Measurements from ENCODE around the gene SLC25A1.
"Not testable (repeated sequence)": the region's sequence is repeated elsewhere in the genome, so short reads cannot be mapped to it uniquely, and the experiment has no call there.

The SLC25A1 gene

DNA sequence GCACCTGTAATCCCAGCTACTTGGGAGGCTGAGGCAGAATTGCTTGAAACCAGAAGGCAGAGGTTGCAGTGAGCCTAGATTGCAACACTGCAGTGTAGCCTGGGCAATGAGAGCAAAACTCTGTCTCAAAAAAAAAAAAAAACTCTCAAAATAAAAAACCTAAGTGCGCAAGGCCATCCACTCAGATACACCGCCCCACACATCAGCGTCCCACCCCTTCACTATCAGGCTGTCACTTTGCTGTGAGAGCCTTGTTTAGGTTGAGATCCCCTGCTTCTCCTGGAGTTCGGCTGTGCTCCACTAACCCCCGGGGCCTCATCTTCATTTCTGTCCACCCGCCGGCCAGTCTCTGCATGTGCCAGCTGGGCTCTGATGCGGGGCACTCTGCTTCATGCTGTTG is 12.1 kb downstream of the SLC25A1 start:
- no peak for DNase-seq (ENCODE audit: low read depth)

DNA sequence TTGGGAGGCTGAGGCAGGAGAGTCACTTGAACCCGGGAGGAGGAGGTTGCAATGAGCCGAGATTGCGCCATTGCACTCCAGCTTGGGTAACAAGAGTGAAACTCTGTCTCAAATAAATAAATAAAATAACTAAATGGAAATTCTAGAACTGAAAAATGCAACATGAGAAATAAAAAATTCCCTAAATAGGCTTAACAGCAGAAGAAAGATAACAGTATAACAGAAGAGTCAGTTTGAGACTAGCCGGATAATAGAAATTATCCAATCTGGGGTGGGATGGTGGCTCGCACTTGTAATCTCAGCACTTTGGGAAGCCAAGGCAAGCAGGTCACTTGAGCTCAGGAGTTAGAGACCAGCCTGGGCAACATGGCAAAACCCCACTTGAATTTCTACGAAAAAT is 14.1 kb downstream of the SLC25A1 start:
- DNase-seq (ENCODE audit: low read depth): no peak

DNA sequence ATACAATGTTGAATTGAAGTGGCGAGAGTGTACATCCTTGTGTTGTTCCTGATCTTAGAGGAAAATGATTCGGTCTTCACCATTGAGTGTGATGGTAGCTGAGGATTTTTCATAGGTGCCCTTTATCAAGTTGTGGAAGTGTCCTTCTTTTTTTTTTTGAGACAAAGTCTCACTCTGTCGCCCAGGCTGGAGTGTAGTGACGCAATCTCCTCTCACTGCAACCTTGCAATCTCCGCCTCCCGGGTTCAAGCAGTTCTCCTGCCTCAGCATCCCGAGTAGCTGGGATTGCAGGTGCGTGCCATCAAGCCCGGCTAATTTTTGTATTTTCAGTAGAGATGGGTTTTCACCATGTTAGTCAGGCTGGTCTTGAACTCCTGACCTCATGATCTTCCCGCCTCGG is 19.9 kb downstream of the SLC25A1 start:
- not testable (repeated sequence) for DNase-seq (ENCODE audit: low read depth)

DNA sequence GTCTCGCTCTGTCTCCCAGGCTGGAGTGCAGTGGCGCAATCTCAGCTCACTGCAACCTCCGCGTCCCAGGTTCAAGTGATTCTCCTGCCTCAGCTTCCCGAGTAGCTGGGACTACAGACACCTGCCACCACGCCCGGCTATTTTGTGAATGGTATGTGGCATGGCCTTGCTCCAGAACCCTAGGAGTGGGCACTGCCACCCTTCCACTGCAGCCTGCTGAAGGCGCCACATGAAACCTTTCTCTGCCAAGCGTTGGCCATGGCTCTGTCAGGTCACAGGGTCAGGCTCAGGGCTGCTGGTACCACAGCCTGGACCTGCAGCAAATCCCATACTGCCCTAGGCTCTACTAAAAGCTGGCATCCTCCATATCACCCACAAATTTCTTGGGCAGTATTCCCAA is 22.4 kb downstream of the SLC25A1 start:
- DNase-seq (ENCODE audit: low read depth): not testable (repeated sequence)

DNA sequence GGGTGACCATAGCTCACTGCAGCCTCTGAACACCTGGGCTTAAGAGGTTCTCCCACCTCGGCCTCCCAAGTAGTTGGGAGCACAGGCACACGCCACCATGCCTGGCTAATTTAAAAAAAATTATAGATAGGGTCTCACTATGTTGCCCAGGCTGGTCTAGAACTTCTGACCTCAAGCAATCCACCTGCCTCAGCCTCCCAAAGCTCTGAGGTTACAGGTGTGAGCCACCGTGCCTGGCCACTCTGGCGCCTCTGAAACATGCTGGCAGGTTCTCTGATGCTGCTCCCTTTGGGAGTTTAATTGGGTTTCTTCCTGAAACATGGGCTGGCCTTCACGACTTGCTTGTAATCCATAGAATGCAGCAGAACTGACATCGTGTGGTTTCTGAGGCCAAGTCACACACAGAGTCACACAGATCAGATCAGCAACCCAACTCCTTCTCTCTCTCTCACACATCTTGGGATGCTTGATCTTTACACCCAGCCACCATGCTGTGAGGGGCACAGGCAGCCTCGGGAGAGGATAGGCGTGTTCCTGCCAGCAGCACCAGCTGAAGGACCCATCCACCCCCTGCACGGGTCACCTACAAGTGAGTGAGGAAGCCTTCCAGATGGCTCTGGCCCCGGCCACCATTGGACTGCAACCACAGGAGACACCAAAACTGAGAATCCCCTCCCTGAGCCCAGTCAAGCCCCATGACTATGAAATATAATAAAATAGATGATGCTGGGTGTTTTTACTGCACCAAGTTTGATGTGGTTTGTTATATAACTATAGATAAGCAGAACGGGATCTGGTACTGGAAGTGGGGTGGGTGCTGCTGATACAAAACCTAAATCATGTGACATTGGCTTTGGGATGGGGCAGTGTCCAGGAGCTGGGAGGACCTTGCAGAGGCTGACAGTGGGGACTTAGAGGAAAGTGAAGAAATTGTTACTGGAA is 25.3 kb downstream of the SLC25A1 start:
- no peak for DNase-seq (ENCODE audit: low read depth)

DNA sequence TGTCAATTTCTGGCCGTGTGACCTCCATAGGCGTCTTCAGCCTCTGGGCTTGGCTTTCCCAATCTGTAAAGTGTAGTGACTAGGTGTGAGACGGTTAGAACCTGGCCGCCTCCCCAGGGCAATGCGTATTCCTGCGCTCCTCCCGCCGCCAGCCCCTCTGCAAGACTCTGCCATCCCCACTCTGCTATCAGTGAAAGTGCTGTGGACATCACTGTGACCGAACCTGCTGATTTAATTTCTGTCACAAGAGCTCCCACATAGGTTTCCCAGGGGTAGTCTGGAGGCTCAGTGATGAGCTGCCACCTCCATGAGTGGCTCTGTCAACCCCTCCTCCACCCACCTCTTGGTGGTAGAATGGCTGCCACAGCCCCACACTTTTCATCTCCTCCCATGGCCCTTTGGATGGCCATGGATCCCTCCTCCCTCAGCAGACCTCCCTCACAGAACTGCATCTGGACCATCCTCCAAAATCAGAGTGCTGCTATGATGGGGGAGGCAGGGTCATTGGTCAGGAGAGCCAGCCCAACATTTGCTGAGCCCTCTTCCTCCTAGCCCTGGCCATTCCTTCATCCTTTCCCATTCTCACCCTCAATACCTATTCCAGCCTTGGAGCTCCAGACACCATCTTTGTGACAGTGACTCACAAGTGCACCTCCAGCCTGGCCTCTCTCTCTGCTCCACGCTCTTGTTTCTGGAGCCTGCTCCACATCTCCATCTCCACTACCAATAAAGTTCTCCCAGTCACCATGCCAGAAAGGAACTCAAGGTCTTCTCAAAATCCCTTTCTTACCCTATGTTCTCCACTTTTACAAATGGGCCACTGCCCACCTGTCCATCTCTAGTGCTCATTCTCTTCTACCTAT is 27.0 kb downstream of the SLC25A1 start:
- no peak for DNase-seq (ENCODE audit: low read depth)

DNA sequence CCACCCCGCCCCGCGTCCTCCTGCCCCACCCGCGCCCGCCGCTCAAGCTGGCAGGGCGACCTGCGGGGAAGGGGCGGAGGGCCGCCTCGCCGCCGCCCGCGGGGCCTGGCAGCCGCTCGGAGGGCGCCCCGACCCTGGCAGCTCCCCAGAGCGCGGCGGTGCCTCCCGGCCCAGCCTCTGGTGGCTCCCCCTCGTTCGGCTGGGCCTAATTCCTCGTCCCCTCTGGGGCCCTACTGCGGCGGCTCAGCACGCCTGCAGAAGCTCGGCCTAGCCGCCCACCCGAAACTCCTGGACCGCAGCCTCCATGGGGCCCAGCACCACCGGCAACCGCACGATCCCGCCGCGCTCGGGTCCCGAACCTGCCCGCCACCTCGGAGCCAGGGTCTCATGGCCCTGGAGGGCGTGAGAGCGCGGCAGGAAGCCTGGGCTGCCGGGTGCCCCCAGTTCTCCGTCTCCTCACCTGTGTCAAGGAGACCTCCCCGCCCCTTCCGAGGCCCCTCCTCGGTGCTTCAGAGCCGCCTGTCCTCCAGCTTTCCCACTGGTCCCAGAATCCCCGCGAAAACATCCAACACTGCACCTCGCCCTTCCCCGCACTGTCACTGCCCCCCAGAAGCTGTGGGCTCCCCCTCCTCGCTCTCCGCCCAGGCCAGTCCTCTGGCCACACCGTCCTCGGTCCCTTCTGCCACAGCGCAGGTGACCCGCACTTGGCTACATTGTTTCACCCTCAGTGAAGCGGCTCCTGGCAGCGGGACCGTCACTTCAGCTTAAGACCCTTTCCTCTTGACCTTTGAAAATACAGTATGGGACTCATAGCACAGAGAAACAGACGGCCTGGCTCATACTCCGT is 27.8 kb downstream of the SLC25A1 start:
- DNase-seq (ENCODE audit: low read depth): no peak

DNA sequence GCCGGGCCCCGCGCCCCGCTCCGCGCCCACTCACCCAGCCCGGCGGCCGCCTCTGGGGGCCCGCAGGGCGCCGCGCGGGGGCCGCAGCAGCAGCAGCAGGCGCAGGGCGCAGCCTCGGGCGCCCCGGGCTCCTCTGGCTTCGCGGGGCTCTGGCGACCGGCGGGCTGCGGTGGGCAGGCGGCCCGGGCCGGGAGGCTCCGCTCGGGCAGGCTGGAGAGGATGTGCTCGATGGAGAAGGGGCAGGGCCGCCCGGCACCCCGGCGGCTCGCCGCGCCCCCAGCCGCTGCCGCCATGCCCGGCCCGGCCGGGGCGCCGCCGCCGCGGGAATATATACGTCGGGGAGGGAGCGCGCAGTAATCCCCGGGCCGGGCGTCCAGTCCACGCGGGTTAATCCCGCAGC is 28.5 kb downstream of the SLC25A1 start, which contains the start of gene GSC2:
Gene GSC2 (minus strand): TSS at position 302 of the 400 bp plus-strand sequence. CDS start 9 bp downstream, at position 293.
- no peak for DNase-seq (ENCODE audit: low read depth)

DNA sequence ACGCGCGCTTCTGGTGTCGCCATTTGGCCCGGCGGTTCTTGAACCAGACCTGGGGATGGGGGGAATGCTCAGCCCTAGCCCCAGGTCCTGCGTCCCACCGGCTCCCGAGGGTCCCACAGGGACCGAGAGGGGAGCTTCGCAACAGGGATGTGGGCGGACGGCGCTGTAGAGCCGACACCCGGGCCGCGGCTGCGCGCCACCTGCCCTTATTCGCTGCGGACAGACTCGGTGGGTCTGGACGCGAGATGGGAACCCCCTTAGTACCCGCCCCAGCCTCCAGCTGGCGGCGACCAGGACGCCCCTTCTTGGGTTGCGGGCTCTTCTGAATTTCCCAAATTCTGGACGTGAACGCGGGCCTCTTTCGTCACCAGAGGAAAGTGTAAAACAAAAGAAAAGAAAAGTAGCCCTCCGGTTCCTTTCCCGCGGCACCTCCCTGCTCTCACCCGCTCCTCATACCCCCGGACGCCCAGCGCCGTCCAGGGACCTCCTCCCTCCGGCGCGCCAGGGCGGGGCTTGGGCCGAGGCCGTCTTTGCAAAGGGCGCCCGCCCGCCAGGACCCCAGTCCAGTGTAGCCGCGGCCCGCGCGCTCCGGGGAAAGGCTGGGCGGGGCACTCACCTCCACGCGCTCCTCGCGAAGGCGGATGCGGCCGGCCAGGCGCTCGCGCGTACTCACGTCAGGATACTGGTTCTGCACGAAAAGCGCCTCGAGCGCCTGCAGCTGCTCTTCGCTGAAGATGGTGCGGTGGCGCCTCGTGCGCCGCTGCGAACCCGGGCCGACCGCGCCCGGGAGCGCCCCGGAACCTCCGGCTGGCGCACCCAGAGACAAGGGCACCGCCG is 29.3 kb downstream of the SLC25A1 start:
- DNase-seq (ENCODE audit: low read depth): no peak

DNA sequence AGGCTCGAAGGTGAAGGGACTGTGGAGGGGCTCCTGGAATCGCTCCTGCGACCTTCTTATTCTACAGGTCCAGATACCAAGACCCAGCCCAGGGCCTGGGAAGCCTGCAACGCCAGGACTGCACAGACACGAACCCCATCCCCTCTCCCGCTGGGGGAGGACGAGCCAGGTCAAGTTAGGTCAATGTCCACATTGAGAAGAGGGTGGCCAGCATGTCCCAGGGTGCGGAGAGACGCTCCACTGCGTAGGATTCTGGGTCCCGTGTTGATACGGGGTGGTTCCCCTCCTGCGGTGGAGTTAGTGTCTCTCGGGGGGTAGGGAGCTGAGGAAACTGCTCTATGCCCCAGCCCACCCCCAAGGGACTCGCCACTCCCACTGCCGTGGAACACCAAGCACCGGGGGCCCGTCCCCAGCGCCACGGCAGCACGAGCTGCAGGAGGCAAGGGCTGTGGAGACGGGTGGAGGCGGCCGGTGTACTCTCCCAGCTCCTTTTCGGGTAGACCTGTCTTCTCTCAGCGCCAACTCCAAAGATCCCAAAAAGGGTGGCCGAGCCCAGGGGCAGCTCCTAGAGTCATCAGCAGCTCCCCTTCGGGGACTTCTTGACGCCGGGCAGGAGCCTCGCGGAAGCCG is 30.0 kb downstream of the SLC25A1 start:
- no peak for DNase-seq (ENCODE audit: low read depth)

DNA sequence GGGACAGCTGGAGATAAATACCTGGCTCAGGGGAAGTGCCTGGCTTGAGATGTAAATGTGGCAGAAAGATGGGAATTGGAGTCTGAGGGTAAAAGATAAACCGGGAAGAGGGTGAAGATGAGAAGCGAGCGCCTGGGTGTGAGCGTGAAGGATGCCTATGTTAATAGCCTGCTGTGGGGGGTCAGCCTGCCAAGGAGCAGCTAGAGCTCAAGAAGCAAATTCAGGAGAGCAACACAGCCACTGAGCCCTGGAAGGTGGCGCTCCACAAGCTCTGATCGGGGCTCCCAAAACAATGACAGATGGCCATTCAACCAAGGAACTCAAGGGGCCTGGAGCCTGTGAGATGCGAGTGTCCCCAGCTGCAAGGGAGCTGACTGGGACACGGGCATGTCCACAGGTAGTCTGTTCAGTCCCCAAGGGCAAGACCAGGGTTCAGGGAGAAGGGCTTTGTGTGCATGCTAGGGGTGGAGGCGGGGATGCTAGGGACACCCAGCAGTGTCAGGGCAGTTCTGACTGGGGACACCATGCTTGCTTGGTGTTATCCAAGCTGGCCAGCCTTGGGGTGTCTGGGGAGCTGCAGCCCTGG is 31.2 kb downstream of the SLC25A1 start:
- DNase-seq (ENCODE audit: low read depth): no peak

DNA sequence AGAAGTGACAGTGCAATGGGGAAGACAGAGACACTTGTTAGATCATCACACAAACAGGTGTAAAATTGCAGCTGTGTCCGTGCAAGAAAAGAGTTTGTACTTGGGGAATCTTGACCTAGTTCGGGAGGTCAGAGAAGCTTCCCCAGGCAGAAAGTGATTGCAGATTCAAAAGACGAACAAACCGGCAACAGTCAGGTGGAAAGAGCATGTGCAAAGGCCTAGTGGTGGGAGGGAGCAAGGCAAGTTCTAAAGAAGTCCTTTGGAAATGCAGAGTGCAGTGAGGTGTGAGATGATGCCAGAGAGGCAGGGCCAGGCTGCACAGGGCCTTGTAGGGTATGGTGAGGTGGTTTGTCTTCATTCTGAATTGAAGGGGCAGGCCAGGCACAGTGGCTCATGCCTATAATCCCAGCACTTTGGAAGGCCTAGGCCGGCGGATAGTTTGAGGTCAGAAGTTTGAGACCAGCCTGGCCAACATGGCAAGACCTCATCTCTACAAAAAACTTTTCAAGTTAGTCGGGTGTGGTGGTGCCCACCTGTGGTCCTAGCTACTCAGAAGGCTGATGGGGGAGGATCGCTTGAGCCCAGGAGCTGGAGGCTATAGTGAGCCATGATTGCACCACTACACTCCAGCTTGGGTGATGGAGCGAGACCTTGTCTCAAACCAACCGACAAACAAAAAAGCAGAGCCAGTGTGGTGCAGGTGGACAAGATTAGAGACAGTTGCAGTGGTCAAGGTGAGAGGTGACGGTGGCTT is 32.1 kb downstream of the SLC25A1 start:
- no peak for DNase-seq (ENCODE audit: low read depth)

DNA sequence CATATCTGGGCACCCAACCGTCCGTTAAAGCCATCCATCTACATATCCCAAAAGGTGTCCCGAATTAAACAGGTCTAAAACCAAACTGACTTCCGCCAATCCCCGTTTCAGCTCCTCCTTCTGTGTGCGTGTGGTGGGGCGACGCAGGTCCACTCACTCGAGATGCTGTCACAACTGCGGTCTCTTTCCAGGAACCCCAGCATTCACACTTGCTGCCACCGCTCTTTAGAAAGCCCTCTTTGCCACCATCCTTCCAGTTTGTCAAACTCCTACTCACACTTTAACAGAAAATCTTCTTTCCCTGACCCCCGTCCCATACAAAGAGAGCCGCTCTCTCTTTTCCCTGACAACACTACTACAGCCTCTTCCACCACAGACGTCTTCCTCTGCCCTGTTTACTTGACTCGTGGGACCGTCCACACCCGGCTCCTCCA is 34.6 kb downstream of the SLC25A1 start:
- DNase-seq (ENCODE audit: low read depth): no peak

DNA sequence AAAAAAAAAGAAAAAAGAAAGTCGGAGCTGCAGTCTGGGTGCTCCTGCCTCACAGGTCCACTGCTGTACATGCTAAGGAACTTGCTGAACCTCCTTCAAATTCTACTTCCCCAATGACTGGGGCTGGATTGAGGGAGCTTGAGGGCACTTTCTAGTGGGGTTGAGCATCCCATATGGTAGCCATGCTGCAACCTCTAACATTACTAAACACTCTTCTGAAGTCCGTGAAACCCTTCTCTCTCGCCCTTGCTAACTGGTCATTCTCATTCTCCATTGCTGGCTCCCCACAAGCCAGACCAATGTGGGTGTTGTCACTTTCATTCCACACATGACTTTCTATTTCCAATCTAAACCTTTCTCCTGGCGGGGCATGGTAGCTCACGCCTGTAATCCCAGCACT is 35.3 kb downstream of the SLC25A1 start:
- DNase-seq (ENCODE audit: low read depth): no peak

DNA sequence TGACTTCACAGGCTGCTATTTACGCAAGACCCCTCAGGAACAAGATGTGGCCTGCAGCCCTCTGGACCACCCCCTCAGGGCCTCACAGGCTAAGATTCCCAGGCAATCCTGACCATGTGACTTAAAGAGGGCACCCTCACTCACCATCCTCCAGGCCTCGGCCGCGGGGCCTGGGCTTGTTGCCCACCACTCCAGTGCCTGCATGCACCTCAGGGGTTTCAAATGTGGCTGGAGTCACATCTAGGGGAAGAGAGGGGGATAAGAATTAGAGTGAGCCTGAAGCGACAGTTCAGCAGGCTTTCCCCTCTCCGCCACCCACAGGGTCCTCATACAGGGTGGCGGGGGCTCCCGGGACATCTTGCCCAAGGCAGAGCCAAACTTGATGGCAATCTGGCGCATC is 36.1 kb downstream of the SLC25A1 start:
- DNase-seq (ENCODE audit: low read depth): no peak

DNA sequence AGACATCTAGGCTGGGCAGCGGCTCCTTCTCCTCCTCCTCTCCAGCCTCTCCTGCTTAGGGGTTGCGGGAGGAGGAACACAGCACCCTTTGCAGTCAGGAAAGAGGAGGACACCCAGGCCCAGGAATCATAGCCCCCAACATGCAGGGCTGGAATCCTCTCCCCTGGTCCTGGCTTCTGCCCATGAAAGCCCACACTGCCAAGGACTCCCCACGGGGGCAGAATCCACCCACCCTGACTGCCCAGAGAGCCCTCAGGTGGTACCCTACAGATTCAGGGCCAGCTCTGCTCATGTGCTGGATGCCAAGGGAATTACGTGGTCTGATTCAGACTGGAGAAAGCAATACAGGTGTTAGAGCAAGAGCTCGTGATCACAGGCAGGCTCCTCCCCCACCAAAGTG is 38.6 kb downstream of the SLC25A1 start:
- DNase-seq (ENCODE audit: low read depth): no peak

DNA sequence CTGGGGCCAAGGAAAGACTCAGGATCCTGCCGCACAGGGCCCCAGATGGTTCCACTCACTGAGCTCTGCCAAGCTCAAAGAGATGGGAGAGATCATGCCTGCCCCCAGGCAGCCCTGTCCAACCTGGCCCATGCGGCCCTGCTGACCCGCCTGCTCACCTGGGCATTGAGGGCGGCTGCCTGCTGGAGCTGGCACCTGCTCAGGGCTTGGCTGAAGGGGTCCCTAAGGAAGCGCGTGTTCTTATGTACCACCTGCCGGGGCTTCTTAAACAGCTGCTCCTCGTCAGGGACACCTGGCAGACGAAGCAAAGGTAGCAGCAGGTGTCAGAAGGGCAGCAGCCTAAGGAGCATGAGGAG is 39.6 kb downstream of the SLC25A1 start:
- no peak for DNase-seq (ENCODE audit: low read depth)

DNA sequence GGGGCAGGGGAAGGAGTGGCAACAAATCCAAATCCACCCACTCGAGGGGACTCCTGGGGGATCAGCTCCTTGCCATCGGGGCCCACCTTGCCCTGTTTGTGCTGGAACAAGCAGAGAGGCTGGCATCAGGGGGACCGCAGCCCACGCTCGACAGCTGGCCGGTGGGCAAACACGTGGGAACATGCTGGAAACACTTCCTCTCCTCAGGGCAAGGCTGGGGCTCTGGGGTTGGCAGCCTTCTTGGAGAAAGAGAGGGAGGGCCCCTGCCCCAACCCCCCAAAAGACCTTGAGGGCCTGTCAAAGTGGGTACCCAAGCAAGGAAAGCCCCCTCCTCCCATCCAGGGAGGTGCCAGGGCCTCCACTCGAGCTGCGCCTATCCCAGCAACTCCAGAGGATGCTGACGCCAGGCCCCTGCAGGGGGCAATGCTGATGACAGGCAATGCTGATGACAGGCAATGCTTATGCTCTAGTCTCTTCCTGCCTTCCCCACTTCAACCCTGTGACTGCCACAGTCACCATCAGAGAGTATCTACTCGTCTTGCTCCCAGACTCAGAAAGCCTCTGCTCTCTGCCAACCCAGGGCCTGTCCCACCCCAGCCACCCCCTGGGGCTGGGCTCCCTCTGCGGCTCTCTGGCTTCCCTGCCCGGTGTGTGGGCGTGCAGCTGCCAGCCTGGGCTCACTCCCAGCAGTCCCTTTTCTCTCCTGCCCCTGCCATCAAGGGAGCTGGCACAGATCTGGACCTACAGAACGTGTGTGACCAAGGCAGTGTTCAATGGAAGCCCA is 40.1 kb downstream of the SLC25A1 start:
- DNase-seq (ENCODE audit: low read depth): no peak

Data from HS-27A (cell line).